Fibroblast of the conjunctiva (primary cell): Measurements from ENCODE around the gene EFNB3.

Experiments
- DNase-seq: peaks from one replicate; pipeline ENCODE4 v3.0.0-alpha.2; 2010; ENCODE audit warnings: low read depth

The EFNB3 gene

DNA sequence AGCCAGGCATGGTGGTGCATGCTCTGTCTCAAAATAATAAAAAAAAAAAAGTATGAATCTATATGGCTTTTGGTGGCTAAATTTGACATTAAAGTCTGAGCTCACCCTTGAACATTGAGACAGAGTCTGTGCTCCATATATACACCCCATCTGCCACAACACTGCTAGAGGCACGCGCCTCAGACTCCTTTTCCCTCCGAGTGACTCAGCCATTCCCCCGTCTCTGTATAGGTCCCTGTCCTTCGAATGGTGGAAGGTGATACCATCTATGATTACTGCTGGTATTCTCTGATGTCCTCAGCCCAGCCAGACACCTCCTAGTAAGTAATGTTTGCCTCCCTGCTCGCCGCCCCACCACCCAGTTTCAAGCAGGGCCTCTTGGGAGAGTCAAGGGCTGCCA is 4.5 kb upstream of the EFNB3 start:
- no peak for DNase-seq

DNA sequence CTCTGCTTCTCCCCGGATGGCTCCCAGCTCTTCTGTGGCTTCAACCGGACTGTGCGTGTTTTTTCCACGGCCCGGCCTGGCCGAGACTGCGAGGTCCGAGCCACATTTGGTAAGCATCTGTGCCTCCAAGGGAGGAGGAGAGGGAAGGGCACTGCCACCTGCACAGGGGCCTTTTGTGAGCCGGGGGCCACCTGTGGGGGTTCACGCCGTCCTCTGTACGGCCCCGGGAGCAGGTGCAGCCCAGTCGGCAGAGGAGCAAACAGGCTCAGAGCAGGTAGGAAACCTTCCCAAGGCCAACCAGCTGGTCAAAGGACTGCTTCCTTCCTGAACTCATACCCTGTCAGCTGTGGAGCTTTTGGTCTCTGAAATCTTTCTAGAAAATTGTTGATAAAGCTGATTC is 3.3 kb upstream of the EFNB3 start:
- no peak for DNase-seq

DNA sequence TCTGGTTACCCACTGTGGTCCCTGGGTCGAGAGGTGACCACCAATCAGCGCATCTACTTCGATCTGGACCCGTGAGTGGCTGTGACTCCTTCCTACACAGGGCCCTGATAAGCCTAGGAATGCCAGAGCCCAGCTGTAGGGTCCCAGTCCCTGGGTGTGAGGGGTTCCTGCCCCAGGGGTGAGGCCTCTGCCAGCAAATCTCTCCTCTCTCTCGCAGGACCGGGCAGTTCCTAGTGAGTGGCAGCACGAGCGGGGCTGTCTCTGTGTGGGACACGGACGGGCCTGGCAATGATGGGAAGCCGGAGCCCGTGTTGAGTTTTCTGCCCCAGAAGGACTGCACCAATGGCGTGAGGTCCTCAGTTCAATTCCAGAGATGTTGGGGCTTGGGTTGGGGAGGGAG is 2.2 kb upstream of the EFNB3 start:
- no peak for DNase-seq

DNA sequence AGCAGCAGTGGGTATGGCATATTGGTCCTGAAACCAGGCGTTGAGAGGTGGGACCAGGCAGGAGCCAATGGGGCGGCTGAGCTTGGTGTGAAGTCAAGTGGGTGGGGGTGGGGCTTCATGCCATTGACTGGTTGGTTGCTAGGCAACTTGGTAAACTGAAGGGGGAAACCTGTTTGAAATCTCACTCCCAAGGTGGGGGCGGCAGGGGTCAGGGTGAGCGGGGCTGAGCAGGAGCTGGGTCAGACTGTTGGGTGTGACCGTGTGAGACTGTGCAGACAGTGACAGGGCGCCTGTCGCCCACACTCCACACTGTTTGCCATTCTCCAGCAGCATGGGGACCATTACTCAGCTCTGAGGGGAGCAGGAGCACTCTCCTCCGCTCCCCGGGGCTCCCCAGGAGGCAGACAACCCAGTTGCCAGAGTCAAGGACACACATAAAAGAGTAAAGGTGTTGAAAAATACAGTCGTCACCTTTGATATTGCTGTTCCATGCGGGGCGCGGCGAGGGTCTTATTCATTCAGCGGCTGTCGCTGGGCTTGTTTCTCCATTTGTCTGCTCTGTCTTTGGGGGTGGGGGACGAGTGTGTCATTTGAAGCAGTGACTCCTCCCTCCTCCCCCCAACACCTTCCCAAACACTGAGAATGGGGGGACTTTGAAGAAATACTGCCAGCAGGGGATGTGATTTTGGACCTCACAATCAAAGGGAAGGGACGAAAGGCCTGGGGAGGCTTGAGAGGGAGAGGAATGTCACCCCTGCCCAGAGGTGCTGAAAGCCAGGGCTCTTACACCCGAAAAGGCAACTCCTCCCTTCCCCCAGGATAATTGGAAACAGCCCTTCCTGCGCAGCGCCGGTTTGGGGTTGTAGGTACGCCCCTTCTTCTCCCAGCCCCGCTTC is 1.2 kb upstream of the EFNB3 start:
- DNase-seq: peak; percentile 63

DNA sequence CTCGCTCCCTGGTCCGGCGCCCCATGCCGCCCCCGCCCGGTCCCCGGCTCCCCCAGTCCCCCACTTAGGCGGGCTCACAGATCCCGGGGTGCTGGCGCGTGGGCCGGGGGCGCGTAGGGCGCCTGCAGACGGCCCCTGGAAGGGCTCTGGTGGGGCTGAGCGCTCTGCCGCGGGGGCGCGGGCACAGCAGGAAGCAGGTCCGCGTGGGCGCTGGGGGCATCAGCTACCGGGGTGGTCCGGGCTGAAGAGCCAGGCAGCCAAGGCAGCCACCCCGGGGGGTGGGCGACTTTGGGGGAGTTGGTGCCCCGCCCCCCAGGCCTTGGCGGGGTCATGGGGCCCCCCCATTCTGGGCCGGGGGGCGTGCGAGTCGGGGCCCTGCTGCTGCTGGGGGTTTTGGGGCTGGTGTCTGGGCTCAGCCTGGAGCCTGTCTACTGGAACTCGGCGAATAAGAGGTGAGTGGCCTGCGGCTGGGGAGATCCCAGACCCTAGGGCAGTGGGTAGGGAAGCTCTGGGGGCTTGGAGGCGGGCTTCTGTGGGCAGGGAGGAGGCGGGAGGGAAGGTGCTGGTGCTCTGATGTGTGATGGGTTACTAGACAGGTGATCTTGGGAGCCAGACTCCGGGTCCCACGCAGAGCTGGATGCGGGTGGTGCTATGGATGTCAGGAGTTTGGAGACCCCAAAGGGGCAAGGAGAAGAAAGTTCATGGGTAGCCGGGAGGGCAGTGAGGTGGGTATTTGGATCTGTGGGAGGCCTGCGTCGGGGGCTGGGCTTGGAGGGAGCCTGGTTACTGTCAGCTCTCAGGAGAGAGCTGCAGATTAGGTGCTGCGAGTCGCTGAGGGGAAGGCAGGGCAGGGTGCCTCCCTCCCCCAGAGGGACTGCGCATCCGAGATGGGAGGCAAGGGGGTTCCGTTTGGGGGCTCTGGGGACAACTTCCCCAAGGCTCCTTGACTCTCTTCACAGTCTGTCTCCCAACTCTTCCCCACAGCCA is 560 bp downstream of the EFNB3 start:
- DNase-seq: no peak

DNA sequence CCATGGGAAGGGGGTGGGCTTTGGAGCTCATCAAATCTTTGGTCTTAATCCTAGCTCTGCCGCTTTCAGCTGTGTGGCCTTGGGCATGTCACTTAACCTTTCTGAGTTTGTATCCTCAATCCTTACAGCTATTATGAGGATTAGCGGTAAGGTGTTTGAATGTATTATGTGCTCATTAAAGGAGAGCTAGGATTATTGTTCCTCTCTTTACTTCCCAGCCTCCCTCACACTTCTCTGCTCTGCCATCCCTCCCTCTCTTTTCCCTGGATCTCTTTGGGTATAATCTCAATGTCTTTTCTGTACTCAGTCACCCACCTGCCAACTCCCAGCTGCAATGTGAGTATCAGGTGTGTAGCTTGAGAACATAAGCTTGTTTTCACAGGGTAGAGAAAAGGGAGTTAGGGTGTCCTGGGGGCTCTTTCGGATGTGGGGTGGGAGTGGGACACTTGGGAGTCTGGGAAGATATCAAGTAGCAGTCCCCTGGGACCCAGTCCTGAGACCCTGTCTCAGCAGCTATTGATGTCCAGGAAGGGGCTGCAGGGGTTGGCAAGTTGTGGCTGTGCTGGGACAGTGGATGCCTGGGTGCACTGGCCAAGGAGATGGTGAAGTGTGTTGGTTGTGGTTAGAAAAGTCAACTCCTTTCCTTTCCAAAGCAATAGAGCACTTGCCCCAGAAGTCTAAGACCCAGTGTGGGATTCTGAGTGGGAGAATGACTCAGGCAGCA is 1.8 kb downstream of the EFNB3 start:
- no peak for DNase-seq

DNA sequence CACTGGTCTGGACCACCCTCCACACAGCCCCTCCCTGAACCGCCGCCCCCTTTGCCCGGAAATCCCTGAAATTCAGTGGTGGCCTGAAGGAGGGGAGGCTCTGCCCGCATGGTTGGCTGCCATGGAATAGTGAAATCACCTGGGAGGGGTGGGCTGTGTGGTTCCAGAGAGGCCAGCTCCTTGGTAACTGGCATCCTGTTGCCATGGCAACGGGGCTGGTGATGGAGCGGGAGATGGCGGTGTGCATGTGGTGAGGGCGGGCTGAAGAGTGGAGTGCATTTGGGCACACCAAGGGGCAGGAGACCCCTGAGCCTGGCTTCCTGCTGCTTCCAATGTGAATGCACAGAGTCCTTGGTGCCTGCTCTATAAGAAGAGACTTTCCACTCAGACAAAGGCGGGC is 2.4 kb downstream of the EFNB3 start:
- DNase-seq: no peak

DNA sequence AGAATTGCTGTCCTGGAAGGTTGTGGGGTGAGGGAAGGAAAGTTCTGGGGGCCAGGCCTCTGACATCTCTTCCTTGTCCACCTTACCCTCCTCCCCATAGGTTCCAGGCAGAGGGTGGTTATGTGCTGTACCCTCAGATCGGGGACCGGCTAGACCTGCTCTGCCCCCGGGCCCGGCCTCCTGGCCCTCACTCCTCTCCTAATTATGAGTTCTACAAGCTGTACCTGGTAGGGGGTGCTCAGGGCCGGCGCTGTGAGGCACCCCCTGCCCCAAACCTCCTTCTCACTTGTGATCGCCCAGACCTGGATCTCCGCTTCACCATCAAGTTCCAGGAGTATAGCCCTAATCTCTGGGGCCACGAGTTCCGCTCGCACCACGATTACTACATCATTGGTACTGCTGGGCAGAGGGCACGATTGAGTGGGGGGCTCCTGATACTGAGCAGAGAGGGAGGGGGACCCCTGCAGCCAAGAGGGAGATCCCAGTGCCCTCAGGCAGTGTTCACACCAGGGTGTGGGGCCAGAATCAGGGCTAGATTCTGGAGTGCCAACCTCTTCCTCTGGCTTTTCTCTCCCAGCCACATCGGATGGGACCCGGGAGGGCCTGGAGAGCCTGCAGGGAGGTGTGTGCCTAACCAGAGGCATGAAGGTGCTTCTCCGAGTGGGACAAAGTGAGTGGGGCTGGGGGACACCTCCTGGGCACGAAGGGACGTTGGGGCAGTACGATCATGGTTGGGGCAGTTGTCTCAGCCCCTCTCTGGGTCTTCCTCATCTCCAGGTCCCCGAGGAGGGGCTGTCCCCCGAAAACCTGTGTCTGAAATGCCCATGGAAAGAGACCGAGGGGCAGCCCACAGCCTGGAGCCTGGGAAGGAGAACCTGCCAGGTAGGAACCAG is 3.1 kb downstream of the EFNB3 start:
- no peak for DNase-seq

DNA sequence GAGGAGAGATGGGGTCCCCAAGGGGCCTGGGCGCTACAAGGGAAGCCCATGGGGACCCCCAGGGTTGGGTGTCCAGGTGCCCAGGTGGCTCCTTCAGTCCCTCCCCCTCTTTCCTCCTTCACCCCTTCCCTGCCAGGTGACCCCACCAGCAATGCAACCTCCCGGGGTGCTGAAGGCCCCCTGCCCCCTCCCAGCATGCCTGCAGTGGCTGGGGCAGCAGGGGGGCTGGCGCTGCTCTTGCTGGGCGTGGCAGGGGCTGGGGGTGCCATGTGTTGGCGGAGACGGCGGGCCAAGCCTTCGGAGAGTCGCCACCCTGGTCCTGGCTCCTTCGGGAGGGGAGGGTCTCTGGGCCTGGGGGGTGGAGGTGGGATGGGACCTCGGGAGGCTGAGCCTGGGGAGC is 4.0 kb downstream of the EFNB3 start:
- no peak for DNase-seq

DNA sequence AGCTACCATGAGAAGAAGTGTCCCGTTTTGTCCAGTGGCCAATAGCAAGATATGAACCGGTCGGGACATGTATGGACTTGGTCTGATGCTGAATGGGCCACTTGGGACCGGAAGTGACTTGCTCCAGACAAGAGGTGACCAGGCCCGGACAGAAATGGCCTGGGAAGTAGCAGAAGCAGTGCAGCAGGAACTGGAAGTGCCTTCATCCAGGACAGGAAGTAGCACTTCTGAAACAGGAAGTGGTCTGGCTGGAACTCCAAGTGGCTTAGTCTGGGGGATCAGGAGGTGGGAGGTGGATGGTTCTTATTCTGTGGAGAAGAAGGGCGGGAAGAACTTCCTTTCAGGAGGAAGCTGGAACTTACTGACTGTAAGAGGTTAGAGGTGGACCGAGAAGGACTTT is 5.3 kb downstream of the EFNB3 start:
- DNase-seq: no peak

DNA sequence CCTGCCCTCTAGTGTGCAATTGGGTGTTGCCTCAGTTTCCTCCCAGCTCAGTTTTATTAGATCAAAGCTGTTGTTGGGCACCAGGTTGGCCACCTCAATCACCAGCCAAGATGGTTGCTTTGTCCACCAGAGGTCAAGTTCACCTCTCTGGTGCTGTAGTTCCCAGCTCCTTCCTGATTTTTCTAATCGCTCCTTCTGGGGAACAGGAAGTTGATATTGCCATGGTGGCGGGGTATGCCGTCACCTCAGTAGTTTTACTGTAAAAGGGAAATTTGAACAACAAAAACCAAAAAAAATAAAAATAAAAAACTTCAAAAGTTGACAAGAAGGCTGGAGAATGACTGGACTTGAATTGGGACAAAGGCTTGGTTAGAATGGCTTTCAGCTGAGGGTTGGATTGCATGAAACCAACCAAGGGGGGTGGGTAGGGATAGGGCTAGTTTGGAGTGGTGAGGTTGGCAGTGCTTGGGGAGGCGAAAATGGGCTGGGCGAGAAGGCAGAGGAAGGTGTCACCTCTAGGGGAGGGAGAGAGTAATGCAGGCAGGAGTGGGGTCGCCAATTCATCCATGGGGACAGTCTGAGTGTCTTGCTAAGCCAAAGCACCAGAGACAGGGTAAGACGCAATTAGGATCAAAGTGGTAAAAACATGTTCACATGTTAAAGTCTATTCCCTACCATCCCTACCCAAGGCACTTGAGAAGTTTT is 6.2 kb downstream of the EFNB3 start:
- no peak for DNase-seq

DNA sequence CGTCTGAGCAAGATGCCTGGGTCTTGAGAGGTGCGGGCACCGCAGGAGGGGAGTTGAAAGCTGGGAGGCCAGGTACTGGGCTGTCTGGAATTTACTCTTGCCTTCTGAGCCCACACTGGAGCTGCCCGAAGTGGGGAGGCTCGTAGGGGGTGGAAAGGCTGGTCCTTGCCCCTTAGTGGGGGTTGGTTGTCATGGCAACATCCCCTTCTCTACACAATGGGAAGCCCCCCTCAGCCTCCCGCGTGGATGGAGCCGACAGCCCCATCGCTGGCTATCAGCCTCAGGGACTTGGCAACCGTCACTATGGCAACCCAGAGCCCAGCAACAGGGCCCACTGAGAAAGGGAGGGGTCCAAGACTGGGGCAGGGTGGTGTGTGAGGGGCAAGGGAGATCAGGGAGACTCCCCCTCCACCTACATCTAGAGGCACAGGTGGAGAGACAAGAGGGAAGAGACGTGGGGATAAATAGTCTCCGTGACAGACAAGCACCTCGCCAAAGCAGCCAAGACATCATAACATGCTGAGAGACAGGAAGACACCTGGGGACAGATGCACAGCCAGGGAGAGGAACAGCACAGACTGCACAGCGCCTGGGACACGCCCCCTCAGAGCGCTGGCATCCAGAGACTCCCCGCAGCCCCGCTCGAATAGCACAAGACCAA is 7.2 kb downstream of the EFNB3 start:
- DNase-seq: no peak

DNA sequence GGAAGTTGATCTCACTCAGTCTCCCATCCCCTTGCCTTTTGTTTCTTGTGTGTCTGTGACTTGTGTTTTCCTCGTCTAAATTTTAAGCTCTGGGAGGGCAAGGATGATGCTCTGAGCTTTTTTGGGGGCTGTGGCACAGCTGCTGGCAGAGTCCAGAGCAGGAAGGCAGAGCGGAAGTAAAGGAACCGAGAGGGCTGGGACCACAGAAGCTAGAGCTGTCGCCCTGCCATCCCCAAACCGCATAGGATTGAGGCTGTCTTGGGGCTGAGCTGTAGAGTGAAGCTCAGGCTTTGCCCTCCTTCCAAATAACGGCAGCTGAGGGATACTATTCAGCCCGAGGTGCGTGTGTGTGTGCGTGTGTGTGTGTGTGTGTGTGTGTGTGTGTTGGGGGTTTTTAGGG is 8.8 kb downstream of the EFNB3 start:
- DNase-seq: no peak

DNA sequence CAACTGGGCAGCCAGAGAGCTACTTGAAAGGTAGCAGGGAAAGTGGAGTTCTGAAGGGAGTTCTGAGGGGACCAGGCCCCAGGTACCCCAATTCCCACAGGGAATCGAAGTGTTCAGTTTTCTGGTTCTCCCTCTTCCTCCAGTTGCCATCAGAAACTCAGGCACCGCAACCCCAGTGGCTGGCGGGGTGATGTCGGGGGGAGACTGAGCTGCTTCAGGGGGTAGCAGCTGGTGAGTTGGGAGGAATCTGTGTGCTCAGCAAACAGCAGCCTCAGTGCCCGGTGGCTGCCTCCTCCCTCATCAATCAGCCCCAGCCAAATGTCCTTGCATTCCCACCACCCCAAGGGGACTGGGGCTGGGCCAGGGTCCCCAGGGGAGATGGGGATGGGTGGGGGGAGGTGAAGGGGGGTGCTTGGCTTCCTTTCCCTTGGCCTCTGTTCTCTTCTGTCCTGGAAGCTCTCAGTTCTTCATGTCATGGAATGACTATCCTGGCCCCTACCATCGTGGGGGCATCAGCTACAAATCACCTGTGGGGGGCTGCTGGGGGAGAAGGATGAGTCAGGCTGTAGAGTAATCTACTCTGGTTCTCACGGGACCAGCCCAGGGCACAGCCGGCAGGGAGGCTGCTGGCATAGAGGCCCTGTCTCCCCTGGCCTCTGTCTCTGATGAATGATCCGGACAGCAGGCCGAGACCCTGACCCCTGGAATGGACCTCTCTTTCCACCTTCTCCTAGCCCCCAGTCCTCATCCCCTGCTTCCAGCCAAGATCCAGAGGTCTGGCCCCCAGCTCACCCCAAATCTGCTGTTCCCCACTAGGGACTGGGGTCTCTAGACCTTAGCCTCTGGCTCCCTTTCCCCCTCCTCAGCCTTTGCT is 10.0 kb downstream of the EFNB3 start:
- no peak for DNase-seq

DNA sequence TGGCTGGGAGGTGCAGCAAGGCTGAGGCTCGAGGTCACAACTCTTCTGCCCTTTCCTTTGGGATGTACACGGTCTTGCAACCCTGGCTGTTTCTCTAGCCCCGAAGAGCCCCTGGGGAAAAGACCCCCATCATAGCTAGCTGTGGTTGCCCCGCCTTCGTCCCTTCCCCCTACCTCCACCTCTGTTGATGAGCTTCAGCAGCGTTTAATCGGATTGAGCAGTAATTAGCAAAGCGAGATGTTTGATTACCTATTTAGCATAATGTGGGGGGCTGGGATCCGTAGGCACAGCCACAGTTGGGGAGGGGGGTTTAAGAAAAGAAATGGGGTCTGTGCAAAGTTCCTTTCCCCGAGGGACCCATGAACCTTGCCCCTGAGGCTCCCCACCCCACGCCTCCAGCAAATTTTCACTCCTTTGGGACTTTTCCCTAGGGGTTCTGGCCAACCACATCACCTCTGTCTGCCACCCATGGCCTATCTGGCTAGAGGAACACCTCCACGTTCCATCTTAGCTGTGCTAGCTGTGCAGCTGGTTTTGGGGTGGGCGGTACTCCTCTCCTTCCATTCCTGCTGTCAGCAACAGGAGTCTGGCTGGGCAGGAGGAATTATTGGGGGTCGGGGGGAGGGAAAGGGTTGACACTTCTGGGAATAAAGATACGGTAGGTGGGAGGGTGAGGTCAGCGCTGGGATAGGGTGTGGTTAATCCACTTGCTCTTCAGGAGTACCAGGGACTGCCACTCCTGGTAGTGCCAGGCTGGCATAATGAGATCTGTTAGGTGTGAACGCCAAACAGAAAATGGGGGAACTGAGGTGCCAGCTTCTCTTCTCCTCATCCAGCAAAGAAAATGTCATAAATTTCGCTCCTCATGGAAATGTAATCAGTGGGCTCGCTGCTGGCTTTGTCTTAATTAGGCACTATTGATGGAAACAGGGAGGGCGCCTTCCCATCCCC is 11.2 kb downstream of the EFNB3 start:
- DNase-seq: no peak

DNA sequence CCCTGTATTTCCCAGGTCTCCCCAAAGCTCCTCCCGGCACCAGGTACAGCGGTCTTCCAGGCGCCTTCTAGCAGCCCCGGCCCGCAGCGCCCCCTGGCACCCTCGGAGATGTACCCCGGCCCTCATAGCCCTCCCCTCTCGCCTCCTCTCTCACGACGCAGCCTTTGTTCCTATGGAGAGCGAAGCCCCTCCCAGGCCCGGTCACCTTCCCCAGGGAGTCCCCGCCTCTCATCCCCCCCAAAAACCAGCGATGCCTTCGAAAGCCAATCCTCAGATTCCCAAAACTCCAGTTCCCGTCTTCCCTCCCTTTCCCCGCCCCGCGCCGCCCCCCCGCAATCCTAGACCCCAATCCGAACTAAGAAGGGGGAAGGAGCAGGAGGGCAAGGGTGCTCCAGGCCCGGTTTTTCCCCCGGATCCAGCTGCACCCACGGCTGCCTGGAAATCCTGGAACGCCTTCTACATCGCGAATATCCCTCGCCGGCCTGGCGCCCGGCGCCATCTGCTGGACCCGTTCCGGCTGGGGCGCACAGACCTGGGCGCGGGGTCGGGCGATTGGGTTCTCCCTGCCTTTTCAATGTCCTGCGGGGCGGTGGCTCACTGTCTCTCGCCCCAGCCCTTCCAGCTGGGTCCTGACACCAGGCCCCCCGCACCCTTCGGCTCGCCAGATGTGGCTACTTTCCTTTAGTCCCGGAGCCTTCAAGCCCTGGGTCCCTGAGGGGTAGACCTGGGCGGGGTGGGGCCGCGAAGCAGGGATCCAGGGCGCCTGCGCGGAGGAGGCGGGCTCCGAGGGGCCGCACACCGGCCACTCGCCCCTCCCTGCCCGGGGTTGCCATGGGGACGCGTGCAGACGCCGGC is 12.1 kb downstream of the EFNB3 start, which contains the start of gene DNAH2:
Gene DNAH2 (plus strand): TSS at position 844 of the 855 bp plus-strand sequence. CDS start 1,991 bp downstream, outside the sequence.
- DNase-seq: peak; percentile 76
